ENCODE measurements around the gene FLRT2. TPM values are rescaled to one million over a fixed set of nuclear protein-coding genes. Genes with fewer than 3 reads are reported as not detected.

FLRT2 gene
- total RNA-seq, 1 experiment from 2014 or later = 0.17 TPM

- no peak for TF ChIP-seq EZH2phosphoT487 (IDR thresholded peaks at IDR 0.05; ENCODE audit: borderline replicate concordance)
Observed at GRCh38 chr14:85573406-85573805, 43.5 kb downstream of the FLRT2 start (continued).

GRCh38 chr14:85574853-85575616 lies 45.1 kb downstream of the FLRT2 start:
- ATAC-seq (no peak), DNase-seq (ENCODE audit: low read depth, low spot score) (no peak)
- Histone ChIP-seq H3K36me3 (ENCODE audit: control insufficient read depth in 1 of 2, insufficient read depth in 2 of 2, low read length in 2 of 2) (no peaks in the 10 kb centered on the region), H3K27ac (ENCODE audit: low read depth, low read length) (no peak overlapping the region), H3K4me2 (ENCODE audit: low read length) (no peak overlapping the region), H3K9me2 (ENCODE audit: insufficient read depth) (no peaks in the 10 kb centered on the region), H3K4me1 (ENCODE audit: control insufficient read depth in 1 of 2, insufficient read depth in 2 of 2, low read length in 2 of 2) (no peaks in the 10 kb centered on the region), H3K79me2 (ENCODE audit: insufficient read depth, low read length) (no peaks in the 10 kb centered on the region), H3K27me3 (ENCODE audit: insufficient read depth, low read length) (no peaks in the 10 kb centered on the region), H3K4me3 (replicated peaks in 1 of 2; ENCODE audit: low read depth in 1 of 2, low read length in 2 of 2) (no peak overlapping the region), H3K9me3 (ENCODE audit: control insufficient read depth in 1 of 2, insufficient read depth in 1 of 2, low read depth in 1 of 2, low read length in 2 of 2) (peaks cover 15 to 18% of the 10 kb centered on the region in 2 experiments; a peak in 2 of 4 replicates), H4K20me1 (ENCODE audit: insufficient read depth) (no peaks in the 10 kb centered on the region), H3K9ac (ENCODE audit: low read length) (no peak overlapping the region), H2AFZ (ENCODE audit: low read depth, low read length, poor library complexity, severe bottlenecking) (no peak overlapping the region)
- POLR2A ChIA-PET = no interaction called here
- CTCF ChIA-PET = no interaction called here
- RAD21 ChIA-PET (ENCODE audit: low non-redundant PET in 1 of 2, low total read pairs in 2 of 2, uncharacterized antibody in 2 of 2, unreplicated experiment in 2 of 2) = no interaction called here
- TF ChIP-seq EZH2 (IDR thresholded peaks at IDR 0.05) (no peak), ATF3 (IDR thresholded peaks at IDR 0.05) (no peak), SRF (IDR thresholded peaks at IDR 0.05; ENCODE audit: low read depth) (no peak), ELF1 (IDR thresholded peaks at IDR 0.05; ENCODE audit: borderline replicate concordance, low read depth) (no peak), CEBPB (IDR thresholded peaks at IDR 0.05; ENCODE audit: low read depth) (no peak), YY1 (IDR thresholded peaks at IDR 0.05; ENCODE audit: extremely low read depth, insufficient replicate concordance, low read depth, low read length) (no peak), CTCF (IDR thresholded peaks at IDR 0.05 in 2 of 3, conservative IDR thresholded peaks at IDR 0.05 in 1 of 3; ENCODE audit: borderline replicate concordance in 1 of 3, insufficient read depth in 1 of 3, low read depth in 2 of 3, low read length in 2 of 3) (no peak), CBX3 (IDR thresholded peaks at IDR 0.05; ENCODE audit: low read depth) (no peak)
- intact Hi-C loops (cut with micrococcal nuclease) = no loop called here
- BruUV-seq (replicated peaks) = no TSS peak

Measured in HCT116 (cell line).